ENCODE data around the gene EPHA5.

EPHA5 gene

GRCh38 chr4:65670331-65671031 is at the start of gene EPHA5:
Gene EPHA5 (minus strand): TSS chr4:65670489. CDS start chr4:65669742, 747 bp downstream.
- H3K9me3 ChIP-seq (ENCODE audit: low read length), result no peaks in the 10 kb centered on the region
- peaks cover 17% of the 10 kb centered on the region for H3K4me1 ChIP-seq (ENCODE audit: insufficient read depth, low read length)
- H3K27me3 ChIP-seq (ENCODE audit: insufficient read depth, low read length), result peaks cover 41% of the 10 kb centered on the region
- H3K36me3 ChIP-seq (ENCODE audit: insufficient read depth, low read length), result no peaks in the 10 kb centered on the region
- peak within 1 kb of the TSS; percentile 55 for H3K4me3 ChIP-seq (ENCODE audit: low read length)
- peak within 1 kb of the TSS; percentile 83 for H2AFZ ChIP-seq (ENCODE audit: low read depth, low read length)

DNA sequence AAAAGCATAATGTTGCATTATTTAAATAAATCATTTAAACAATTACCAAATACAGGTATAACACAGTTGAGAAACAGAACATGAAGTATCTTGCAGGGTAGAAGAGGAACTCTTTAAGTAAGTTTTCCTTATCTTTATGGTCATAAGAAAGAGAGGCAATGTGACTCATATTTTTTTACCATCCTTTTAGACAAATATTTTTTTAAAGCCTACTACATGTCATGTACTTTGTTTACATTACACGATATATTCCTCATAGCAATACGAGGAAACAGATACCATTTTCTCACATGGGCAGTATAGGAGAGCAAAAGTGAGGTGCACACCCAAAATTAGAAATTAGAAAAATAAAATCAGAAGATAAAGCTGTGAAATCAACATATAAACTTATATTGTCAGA is 49.3 kb upstream of the EPHA5 start:
- no peak overlapping the region for H3K4me3 ChIP-seq (ENCODE audit: low read length)
- H3K36me3 ChIP-seq (ENCODE audit: insufficient read depth, low read length), result no peaks in the 10 kb centered on the region
- no peaks in the 10 kb centered on the region for H3K9me3 ChIP-seq (ENCODE audit: low read length)
- no peaks in the 10 kb centered on the region for H3K4me1 ChIP-seq (ENCODE audit: insufficient read depth, low read length)
- H2AFZ ChIP-seq (ENCODE audit: low read depth, low read length), result no peak overlapping the region
- H3K27me3 ChIP-seq (ENCODE audit: insufficient read depth, low read length), result no peaks in the 10 kb centered on the region

- Histone ChIP-seq H3K36me3 (ENCODE audit: insufficient read depth, low read length) (no peaks in the 10 kb centered on the region), H3K4me3 (ENCODE audit: low read length) (no peak overlapping the region), H2AFZ (ENCODE audit: low read depth, low read length) (no peak overlapping the region)
Measured at GRCh38 chr4:65698631-65699030, 28.3 kb upstream of the EPHA5 start.

DNA sequence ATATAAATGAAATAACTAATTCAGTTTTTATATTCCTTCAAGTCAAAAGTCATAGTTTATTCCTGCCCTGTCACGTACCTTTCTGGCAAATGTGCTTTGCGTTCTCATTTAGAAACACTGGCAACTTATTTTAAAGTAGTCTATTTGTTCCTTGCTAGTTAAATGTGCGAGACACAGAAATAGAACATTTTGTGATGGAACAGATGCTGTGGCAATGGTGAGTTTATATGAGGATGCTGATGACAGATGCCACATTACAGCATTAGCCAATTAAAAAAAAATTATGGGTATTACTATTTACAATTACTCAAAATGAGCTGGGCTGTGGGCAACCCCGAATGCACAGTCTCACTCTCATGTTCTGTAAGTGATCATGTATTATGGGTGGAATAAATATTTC is 26.1 kb upstream of the EPHA5 start:
- peaks cover 4% of the 10 kb centered on the region for H3K4me1 ChIP-seq (ENCODE audit: insufficient read depth, low read length)
- no peaks in the 10 kb centered on the region for H3K9me3 ChIP-seq (ENCODE audit: low read length)
- no peak overlapping the region for H2AFZ ChIP-seq (ENCODE audit: low read depth, low read length)
- H3K4me3 ChIP-seq (ENCODE audit: low read length), result no peak overlapping the region
- H3K27me3 ChIP-seq (ENCODE audit: insufficient read depth, low read length), result no peaks in the 10 kb centered on the region
- H3K36me3 ChIP-seq (ENCODE audit: insufficient read depth, low read length), result no peaks in the 10 kb centered on the region

More at GRCh38 chr4:65698631-65699030, 28.3 kb upstream of the EPHA5 start:
- Histone ChIP-seq H3K9me3 (ENCODE audit: low read length) (no peaks in the 10 kb centered on the region), H3K27me3 (ENCODE audit: insufficient read depth, low read length) (no peaks in the 10 kb centered on the region), H3K4me1 (ENCODE audit: insufficient read depth, low read length) (peaks cover 4% of the 10 kb centered on the region)

DNA sequence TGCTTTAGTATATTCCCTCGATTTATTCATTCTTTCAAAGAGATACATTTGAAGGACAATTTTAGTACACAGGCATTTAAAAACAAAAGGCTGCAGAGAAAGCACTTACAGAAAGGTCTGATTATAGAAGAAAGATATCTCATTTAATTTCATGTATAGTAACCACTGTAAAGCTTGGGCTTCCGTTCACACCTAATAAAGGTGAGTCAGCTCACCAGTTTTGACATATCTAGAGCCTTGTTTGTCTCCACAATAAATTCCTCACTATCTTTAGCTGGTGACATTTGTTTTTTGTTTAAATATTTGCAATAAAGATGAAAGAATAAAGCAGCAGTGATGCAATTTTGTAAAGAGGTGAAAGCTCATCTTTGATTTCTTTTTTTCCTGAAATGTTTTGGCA is 1.1 kb upstream of the EPHA5 start:
- no peaks in the 10 kb centered on the region for H3K9me3 ChIP-seq (ENCODE audit: low read length)
- peaks cover 39% of the 10 kb centered on the region for H3K27me3 ChIP-seq (ENCODE audit: insufficient read depth, low read length)
- peak overlapping the region; percentile 55 for H3K4me3 ChIP-seq (ENCODE audit: low read length)
- no peak overlapping the region for H2AFZ ChIP-seq (ENCODE audit: low read depth, low read length)
- no peaks in the 10 kb centered on the region for H3K36me3 ChIP-seq (ENCODE audit: insufficient read depth, low read length)
- H3K4me1 ChIP-seq (ENCODE audit: insufficient read depth, low read length), result peaks cover 12% of the 10 kb centered on the region

- H3K4me3 ChIP-seq (ENCODE audit: low read length), result peak overlapping the region; percentile 55
- H3K4me1 ChIP-seq (ENCODE audit: insufficient read depth, low read length), result peaks cover 17% of the 10 kb centered on the region
- H3K9me3 ChIP-seq (ENCODE audit: low read length), result no peaks in the 10 kb centered on the region
- peaks cover 41% of the 10 kb centered on the region for H3K27me3 ChIP-seq (ENCODE audit: insufficient read depth, low read length)
- H2AFZ ChIP-seq (ENCODE audit: low read depth, low read length), result peak overlapping the region; percentile 83
- no peaks in the 10 kb centered on the region for H3K36me3 ChIP-seq (ENCODE audit: insufficient read depth, low read length)
Measured at GRCh38 chr4:65670020-65670330, 314 bp downstream of the EPHA5 start.

GRCh38 chr4:65669111-65670019 is 924 bp downstream of the EPHA5 start:
- Histone ChIP-seq H3K27me3 (ENCODE audit: insufficient read depth, low read length) (peaks cover 41% of the 10 kb centered on the region), H3K4me1 (ENCODE audit: insufficient read depth, low read length) (peaks cover 17% of the 10 kb centered on the region), H3K4me3 (ENCODE audit: low read length) (peak overlapping the region; percentile 55), H2AFZ (ENCODE audit: low read depth, low read length) (peak overlapping the region; percentile 83), H3K9me3 (ENCODE audit: low read length) (no peaks in the 10 kb centered on the region), H3K36me3 (ENCODE audit: insufficient read depth, low read length) (no peaks in the 10 kb centered on the region)

- peak overlapping the region; percentile 55 for H3K4me3 ChIP-seq (ENCODE audit: low read length)
- peaks cover 17% of the 10 kb centered on the region for H3K4me1 ChIP-seq (ENCODE audit: insufficient read depth, low read length)
Measured at GRCh38 chr4:65668201-65669089, 1.8 kb downstream of the EPHA5 start.

DNA sequence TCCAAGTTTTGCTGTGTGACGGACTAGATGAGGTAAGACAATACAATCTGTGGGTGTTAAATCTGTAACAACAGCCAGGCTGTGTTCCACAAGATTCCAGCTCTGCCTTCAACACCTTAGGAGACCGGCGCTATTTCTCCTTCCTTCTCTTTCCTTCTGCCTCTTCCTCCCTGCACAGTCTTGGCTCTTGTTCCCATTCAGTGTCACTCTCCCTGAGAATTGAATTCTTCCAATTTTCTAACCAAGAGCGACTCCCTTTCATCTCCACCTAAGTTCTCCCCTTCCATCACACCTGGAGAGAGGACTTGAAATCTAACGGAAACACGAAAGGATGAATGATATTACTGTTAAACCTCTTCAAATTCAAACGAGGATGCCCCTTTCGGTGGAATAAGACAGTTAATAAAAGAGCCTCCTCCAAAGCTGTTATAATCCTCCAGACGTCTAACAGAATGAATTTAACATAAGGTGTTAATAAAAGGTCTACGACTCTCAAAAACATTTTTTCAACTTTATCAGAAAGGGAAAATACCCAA is 2.7 kb downstream of the EPHA5 start:
- Histone ChIP-seq H3K4me3 (ENCODE audit: low read length) (peak overlapping the region; percentile 55), H3K36me3 (ENCODE audit: insufficient read depth, low read length) (no peaks in the 10 kb centered on the region), H3K27me3 (ENCODE audit: insufficient read depth, low read length) (peaks cover 34% of the 10 kb centered on the region), H2AFZ (ENCODE audit: low read depth, low read length) (no peak overlapping the region), H3K9me3 (ENCODE audit: low read length) (no peaks in the 10 kb centered on the region), H3K4me1 (ENCODE audit: insufficient read depth, low read length) (peaks cover 17% of the 10 kb centered on the region)

More at GRCh38 chr4:65668201-65669089, 1.8 kb downstream of the EPHA5 start:
- Histone ChIP-seq H3K36me3 (ENCODE audit: insufficient read depth, low read length) (no peaks in the 10 kb centered on the region), H3K27me3 (ENCODE audit: insufficient read depth, low read length) (peaks cover 41% of the 10 kb centered on the region), H2AFZ (ENCODE audit: low read depth, low read length) (no peak overlapping the region), H3K9me3 (ENCODE audit: low read length) (no peaks in the 10 kb centered on the region)

DNA sequence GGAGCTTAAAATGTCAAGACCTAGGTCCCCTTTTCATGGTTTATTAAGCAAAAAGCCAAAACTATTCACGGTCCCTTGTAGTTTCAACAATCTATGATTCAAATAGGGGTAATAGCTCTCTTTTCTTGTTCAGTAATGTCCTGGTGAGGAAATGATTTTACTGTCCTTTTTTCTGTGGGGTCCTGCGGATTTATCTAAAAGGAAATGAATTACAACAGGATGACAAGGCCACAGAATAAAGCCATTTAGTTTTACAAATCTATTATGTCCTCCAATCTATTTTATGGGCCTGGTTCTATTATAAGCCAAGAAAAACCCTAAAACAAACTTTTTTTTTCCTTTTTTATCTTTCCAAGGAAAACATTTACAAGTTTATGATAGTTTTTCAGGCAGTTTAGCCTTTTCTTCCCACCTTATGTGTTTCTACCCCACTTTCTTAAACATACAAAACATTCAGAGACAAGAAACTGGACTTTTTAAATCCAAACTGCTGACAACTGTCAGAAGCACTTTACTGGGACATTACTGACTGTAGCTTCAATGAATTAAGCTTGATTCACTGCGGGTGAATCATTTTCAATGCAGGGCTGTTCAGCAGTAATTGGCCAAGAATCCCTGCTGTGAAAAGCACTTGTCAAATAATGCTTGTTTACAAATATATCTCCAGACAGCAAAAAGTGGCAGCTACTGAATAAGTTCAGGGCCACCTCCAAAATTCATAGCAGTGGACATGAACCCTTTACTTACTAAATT is 4.3 kb downstream of the EPHA5 start:
- no peak overlapping the region for H2AFZ ChIP-seq (ENCODE audit: low read depth, low read length)
- no peaks in the 10 kb centered on the region for H3K9me3 ChIP-seq (ENCODE audit: low read length)
- H3K4me1 ChIP-seq (ENCODE audit: insufficient read depth, low read length), result peaks cover 17% of the 10 kb centered on the region
- no peaks in the 10 kb centered on the region for H3K36me3 ChIP-seq (ENCODE audit: insufficient read depth, low read length)
- peaks cover 27% of the 10 kb centered on the region for H3K27me3 ChIP-seq (ENCODE audit: insufficient read depth, low read length)
- H3K4me3 ChIP-seq (ENCODE audit: low read length), result no peak overlapping the region

GRCh38 chr4:65661471-65661870 is 8.8 kb downstream of the EPHA5 start:
- peaks cover 5% of the 10 kb centered on the region for H3K4me1 ChIP-seq (ENCODE audit: insufficient read depth, low read length)

DNA sequence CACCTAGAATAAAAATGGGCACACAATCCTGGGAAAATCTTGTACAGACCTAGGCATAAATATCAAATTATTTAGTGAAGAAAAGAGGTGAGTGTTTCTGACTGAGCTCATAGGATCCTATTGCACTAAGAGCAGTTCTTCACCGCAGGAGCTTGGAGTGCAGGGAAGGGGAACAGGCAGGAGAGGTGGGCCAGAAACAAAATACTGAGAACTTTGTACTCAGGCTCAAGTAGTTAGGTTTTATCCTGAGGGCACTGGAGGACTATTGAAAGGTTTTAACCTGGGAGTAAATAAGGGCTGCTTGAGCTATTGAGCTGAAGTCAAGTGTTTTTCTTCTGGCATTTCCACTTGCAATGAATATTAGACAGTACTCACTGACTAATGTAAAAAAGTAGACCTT is 12.2 kb downstream of the EPHA5 start:
- no peaks in the 10 kb centered on the region for H3K9me3 ChIP-seq (ENCODE audit: low read length)

More at GRCh38 chr4:65661471-65661870, 8.8 kb downstream of the EPHA5 start:
- H3K36me3 ChIP-seq (ENCODE audit: insufficient read depth, low read length), result no peaks in the 10 kb centered on the region
- peaks cover 2% of the 10 kb centered on the region for H3K27me3 ChIP-seq (ENCODE audit: insufficient read depth, low read length)
- no peak overlapping the region for H2AFZ ChIP-seq (ENCODE audit: low read depth, low read length)
- no peak overlapping the region for H3K4me3 ChIP-seq (ENCODE audit: low read length)
- H3K9me3 ChIP-seq (ENCODE audit: low read length), result no peaks in the 10 kb centered on the region

More for the DNA sequence above, 12.2 kb downstream of the EPHA5 start:
- H2AFZ ChIP-seq (ENCODE audit: low read depth, low read length), result no peak overlapping the region
- H3K4me1 ChIP-seq (ENCODE audit: insufficient read depth, low read length), result no peaks in the 10 kb centered on the region
- no peaks in the 10 kb centered on the region for H3K36me3 ChIP-seq (ENCODE audit: insufficient read depth, low read length)
- no peak overlapping the region for H3K4me3 ChIP-seq (ENCODE audit: low read length)
- H3K27me3 ChIP-seq (ENCODE audit: insufficient read depth, low read length), result no peaks in the 10 kb centered on the region
